H1 (cell line): Measurements from ENCODE around the gene SLIT3. TPM values are rescaled to one million over a fixed set of nuclear protein-coding genes. Genes with fewer than 3 reads are reported as not detected.

Source experiments
- CTCF ChIA-PET: fragments of 300-600 bp; sonication (Branson Sonifier 250); formaldehyde crosslinking; loops from one replicate; lab custom pipeline; 2021; ENCODE audit not compliant: partially characterized antibody; lab: Charles Lee
- POLR2A ChIA-PET: fragments of 300-600 bp; sonication (Branson Sonifier 250); formaldehyde crosslinking; loops from one replicate; lab custom pipeline; 2021; ENCODE audit warnings: inconsistent platforms; ENCODE audit not compliant: partially characterized antibody; lab: Charles Lee
- DNase-seq, 2 experiments: peaks; one replicate each; pipeline versions ENCODE4 v3.0.0 to v3.0.0-alpha.2; 2010 to 2022; ENCODE audit warnings: low spot score in 2 of 2, low read depth in 1 of 2, mixed read lengths in 1 of 2
- FAIRE-seq: peaks from 2 replicates; lab custom pipeline; 2011; peaks lifted over from hg19 to GRCh38; lab: Jason Lieb, UNC
- H2AFZ ChIP-seq: 2 replicates; pipeline ENCODE4 v1.8.1; 2012; ENCODE audit warnings: low read length, inconsistent platforms
- H2AK5ac ChIP-seq: 2 replicates; pipeline ENCODE4 v1.6.1; 2013; ENCODE audit warnings: low read depth, low read length
- H2BK120ac ChIP-seq: replicated peaks from 2 replicates; pipeline ENCODE3; 2013; ENCODE audit warnings: low read depth, low read length, inconsistent platforms
- H2BK12ac ChIP-seq: 2 replicates; pipeline ENCODE4 v1.6.1; 2013; ENCODE audit warnings: low read depth, low read length
- H2BK15ac ChIP-seq: 2 replicates; pipeline ENCODE4 v1.6.1; 2013; ENCODE audit warnings: low read length
- H2BK20ac ChIP-seq: 2 replicates; pipeline ENCODE4 v1.6.1; 2013; ENCODE audit warnings: low read length
- H2BK5ac ChIP-seq: 2 replicates; pipeline ENCODE4 v1.6.1; 2013; ENCODE audit warnings: low read depth, low read length
- H3K14ac ChIP-seq: 2 replicates; pipeline ENCODE4 v1.6.1; 2013; ENCODE audit warnings: inconsistent platforms; ENCODE audit not compliant: insufficient read length
- H3K18ac ChIP-seq: 2 replicates; pipeline ENCODE4 v1.6.1; 2013; ENCODE audit warnings: low read length; ENCODE audit errors: extremely low read depth
- H3K23ac ChIP-seq: 2 replicates; pipeline ENCODE4 v1.6.1; 2013; ENCODE audit warnings: inconsistent platforms; ENCODE audit not compliant: insufficient read length
- H3K23me2 ChIP-seq: 2 replicates; pipeline ENCODE4 v1.6.1; 2013; ENCODE audit warnings: low read depth, low read length
- H3K27ac ChIP-seq: 2 replicates; pipeline ENCODE4 v1.6.1; 2011; ENCODE audit warnings: low read depth, low read length, inconsistent platforms
- H3K27me3 ChIP-seq, 4 experiments: replicated peaks in 1 of 4; 1 replicate in 1 of 4; 2 replicates in 3 of 4; pipeline versions ENCODE4 v1.6.1 to v1.8.1; 2011 to 2013; ENCODE audit warnings: low read length in 3 of 4, mild to moderate bottlenecking in 3 of 4, inconsistent platforms in 2 of 4, mixed read lengths in 2 of 4, moderate library complexity in 1 of 4; ENCODE audit not compliant: control insufficient read depth in 3 of 4, insufficient read depth in 3 of 4; ENCODE audit errors: extremely low read depth in 1 of 4
- H3K36me3 ChIP-seq, 4 experiments: 2 replicates each; pipeline versions ENCODE4 v1.6.1 to v1.8.1; 2011 to 2013; ENCODE audit warnings: mild to moderate bottlenecking in 4 of 4, low read length in 3 of 4, moderate library complexity in 2 of 4, control low read depth in 1 of 4, inconsistent platforms in 1 of 4; ENCODE audit not compliant: insufficient read depth in 4 of 4, control insufficient read depth in 2 of 4
- H3K4ac ChIP-seq: replicated peaks from 2 replicates; pipeline ENCODE3; 2013; ENCODE audit warnings: low read length, low read depth, mixed read lengths, inconsistent platforms; ENCODE audit not compliant: insufficient read length
- H3K4me1 ChIP-seq, 4 experiments: replicated peaks in 1 of 4; 1 replicate in 1 of 4; 2 replicates in 3 of 4; pipeline versions ENCODE4 v1.6.1 to v1.8.1; 2011 to 2013; ENCODE audit warnings: low read length in 3 of 4, inconsistent platforms in 2 of 4, mixed read lengths in 1 of 4; ENCODE audit not compliant: insufficient read depth in 4 of 4, control insufficient read depth in 3 of 4
- H3K4me2 ChIP-seq, 2 experiments: 2 replicates each; pipeline versions ENCODE4 v1.6.1 to v1.8.1; 2011 to 2013; ENCODE audit warnings: low read depth in 2 of 2, low read length in 2 of 2, control low read depth in 1 of 2, inconsistent platforms in 1 of 2, mild to moderate bottlenecking in 1 of 2; ENCODE audit not compliant: insufficient read depth in 1 of 2
- H3K4me3 ChIP-seq, 4 experiments: fragments of 200-600, 300-600 bp in 1 of 4; sonication (generic), shearing (Covaris generic), sonication (Bioruptor Twin) in 1 of 4; 2 replicates each; pipeline versions ENCODE4 v1.5.1 to v1.8.1; 2011 to 2016; ENCODE audit warnings: low read length in 4 of 4, low read depth in 3 of 4, control low read depth in 2 of 4, inconsistent platforms in 2 of 4, mild to moderate bottlenecking in 2 of 4, mixed read lengths in 1 of 4, moderate library complexity in 1 of 4; ENCODE audit not compliant: insufficient read depth in 2 of 4; ENCODE audit errors: extremely low read depth in 1 of 4
- H3K56ac ChIP-seq: replicated peaks from 2 replicates; pipeline ENCODE3; 2013; ENCODE audit warnings: low read depth, mild to moderate bottlenecking, mixed read lengths, low read length, inconsistent platforms; ENCODE audit not compliant: insufficient read length
- H3K79me1 ChIP-seq: 2 replicates; pipeline ENCODE4 v1.6.1; 2013; ENCODE audit warnings: low read depth, low read length, control low read depth
- H3K79me2 ChIP-seq, 2 experiments: 2 replicates each; pipeline versions ENCODE4 v1.6.1 to v1.8.1; 2012 to 2013; ENCODE audit warnings: low read length in 2 of 2, mild to moderate bottlenecking in 2 of 2, inconsistent platforms in 1 of 2; ENCODE audit not compliant: insufficient read depth in 2 of 2, control insufficient read depth in 1 of 2
- H3K9ac ChIP-seq, 4 experiments: replicated peaks in 1 of 4; 1 replicate in 1 of 4; 2 replicates in 3 of 4; pipeline versions ENCODE4 v1.6.1 to v1.8.1; 2011 to 2013; ENCODE audit warnings: low read depth in 3 of 4, low read length in 3 of 4, control low read depth in 2 of 4, mild to moderate bottlenecking in 2 of 4, moderate library complexity in 2 of 4, inconsistent platforms in 1 of 4; ENCODE audit errors: extremely low read depth in 1 of 4
- H3K9me3 ChIP-seq, 2 experiments: 2 replicates each; pipeline versions ENCODE4 v1.6.1 to v1.8.1; 2012 to 2013; ENCODE audit warnings: mild to moderate bottlenecking in 2 of 2, moderate library complexity in 2 of 2, control low read depth in 1 of 2, inconsistent platforms in 1 of 2, low read depth in 1 of 2, low read length in 1 of 2, mixed read lengths in 1 of 2; ENCODE audit not compliant: insufficient read depth in 2 of 2
- H4K20me1 ChIP-seq, 2 experiments: replicated peaks in 1 of 2; 2 replicates each; pipeline versions ENCODE3 to v1.8.1; 2011 to 2013; ENCODE audit warnings: inconsistent platforms in 2 of 2, low read length in 2 of 2, mild to moderate bottlenecking in 1 of 2; ENCODE audit not compliant: insufficient read depth in 2 of 2, control insufficient read depth in 1 of 2
- H4K5ac ChIP-seq: 2 replicates; pipeline ENCODE4 v1.6.1; 2013; ENCODE audit warnings: low read length, low read depth, mixed read lengths, inconsistent platforms; ENCODE audit not compliant: insufficient read length
- H4K8ac ChIP-seq: 2 replicates; pipeline ENCODE4 v1.8.0; 2013; ENCODE audit warnings: mild to moderate bottlenecking, moderate library complexity, low read length, inconsistent platforms; ENCODE audit not compliant: insufficient read depth; ENCODE audit errors: extremely low read depth
- H4K91ac ChIP-seq: replicated peaks from 2 replicates; pipeline ENCODE3; 2013; ENCODE audit warnings: low read length, mixed read lengths, inconsistent platforms; ENCODE audit not compliant: insufficient read length
- CBX8 ChIP-seq: fragments of 300-800, 300-1000 bp; sonication (generic); IDR thresholded peaks from 2 replicates; pipeline ENCODE4 v1.7.1; 2016; ENCODE audit warnings: low read depth, low read length, borderline replicate concordance
- CHD1 ChIP-seq: IDR thresholded peaks from 2 replicates; pipeline ENCODE4 v1.6.1; 2012; ENCODE audit warnings: low read depth, low read length, improper control_type of control experiment
- HDAC2 ChIP-seq, 2 experiments: fragments of 300-600 bp in 1 of 2; sonication (generic) in 1 of 2; IDR thresholded peaks; 2 replicates each; pipeline ENCODE4 v1.6.1; 2011 to 2012; ENCODE audit warnings: low read depth in 2 of 2, low read length in 2 of 2, mild to moderate bottlenecking in 2 of 2, moderate library complexity in 2 of 2, borderline replicate concordance in 1 of 2, inconsistent platforms in 1 of 2
- HDAC6 ChIP-seq: IDR thresholded peaks from one replicate; pipeline ENCODE4 v1.7.1; 2012; ENCODE audit warnings: low read depth, mild to moderate bottlenecking, inconsistent platforms, low read length, moderate library complexity
- POU5F1 ChIP-seq: IDR thresholded peaks from 2 replicates; pipeline ENCODE4 v1.6.1; 2011; ENCODE audit warnings: low read depth, mild to moderate bottlenecking, low read length, moderate library complexity
- YY1 ChIP-seq: IDR thresholded peaks from 2 replicates; pipeline ENCODE4 v1.6.1; 2011; ENCODE audit warnings: low read depth, mild to moderate bottlenecking, low read length
- whole genome bisulfite sequencing, 2 experiments: shearing (Covaris generic) in 1 of 2; methylation state at CpG; one replicate each; pipeline versions ENCODE4 v1.1.6 to v1.1.7; 2013 to 2015; ENCODE audit warnings: low lambda C conversion rate in 2 of 2, mixed read lengths in 2 of 2, inconsistent platforms in 1 of 2, low coverage in 1 of 2, missing lambda C conversion rate in 1 of 2; ENCODE audit not compliant: insufficient replicate concordance in 2 of 2, insufficient coverage in 1 of 2, insufficient read length in 1 of 2; ENCODE audit errors: extremely low coverage in 1 of 2, missing lambda C conversion rate in 1 of 2; 5-methylcytosine and 5-hydroxymethylcytosine counted together
- polyA plus RNA-seq, 7 experiments: library from polyadenylated mRNA; depleted of rRNA in 3 of 7; stranded (reverse) in 5 of 7; unstranded in 2 of 7; fragments of >200 nt in 5 of 7; fragments of 200-250 nt in 2 of 7; gene quantifications; 1 replicate in 5 of 7; 2 replicates in 1 of 7; 4 replicates in 1 of 7; pipeline versions ENCODE4 v1.2.1 to v1.2.3, GENCODE V29; 2011 to 2013; ENCODE audit warnings: missing spikeins in 2 of 7, mixed read lengths in 2 of 7
- total RNA-seq: library from RNA; stranded (reverse); fragmentation: NEBNext Ultra II Directional; extraction: Animal tissue kit (Norgen Biotek cat#: 25700); gene quantifications from 2 replicates; pipeline ENCODE4 v1.2.1, GENCODE V29; 2021
- TF ChIP-seq, protein P1 (sequence below), 3 experiments: IDR thresholded peaks; 1 replicate in 2 of 3; 2 replicates in 1 of 3; pipeline versions ENCODE4 v1.5.1 to v1.6.1; 2011; ENCODE audit warnings: low read length in 3 of 3, mild to moderate bottlenecking in 3 of 3, inconsistent platforms in 2 of 3, low read depth in 1 of 3, moderate library complexity in 1 of 3; ENCODE audit not compliant: insufficient read depth in 1 of 3; ENCODE audit errors: control extremely low read depth in 1 of 3
- TF ChIP-seq, protein P2 (sequence below): IDR thresholded peaks from 2 replicates; pipeline ENCODE4 v1.6.1; 2012; ENCODE audit warnings: inconsistent platforms

The SLIT3 gene
- total and polyA plus RNA-seq, 2 of the 8 experiments (the other 6 are each of a cell fraction or from before 2014, with no cell fraction given), result 1.1 to 1.2 TPM

DNA sequence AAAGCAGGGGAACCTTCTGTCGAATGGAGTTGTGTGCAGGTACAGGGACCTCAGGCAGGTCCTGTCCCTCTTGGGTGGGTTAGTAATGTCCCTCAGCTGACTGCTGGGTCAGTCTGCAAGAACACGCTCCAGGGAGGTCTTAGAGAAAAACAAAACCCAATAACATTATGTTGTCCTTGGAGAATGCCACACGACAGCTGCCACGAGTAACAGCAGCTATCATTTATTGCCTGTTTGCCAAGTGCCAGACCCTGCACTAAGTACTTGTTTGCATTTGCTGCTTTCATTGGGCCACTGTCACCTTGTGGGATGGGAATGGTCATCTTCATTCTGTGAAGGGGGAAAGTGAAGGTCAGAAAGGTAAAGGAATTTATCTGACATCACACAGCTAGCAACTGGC lies 310.3 kb downstream of the SLIT3 start:
- H3K9me3 ChIP-seq, result no peaks in the 10 kb centered on the region
- H2BK120ac ChIP-seq, result no peak overlapping the region
- H4K8ac ChIP-seq, result no peak overlapping the region
- no peak overlapping the region for H3K23ac ChIP-seq
- H3K27ac ChIP-seq, result no peak overlapping the region
- DNase-seq, result no peak
- H3K9ac ChIP-seq, result no peak overlapping the region
- H3K23me2 ChIP-seq, result no peaks in the 10 kb centered on the region
- H3K79me1 ChIP-seq, result no peaks in the 10 kb centered on the region
- no peaks in the 10 kb centered on the region for H3K27me3 ChIP-seq
- no peak overlapping the region for H3K4me3 ChIP-seq
- H3K36me3 ChIP-seq, result no peaks in the 10 kb centered on the region
- no peak overlapping the region; the same call in 1 of the 2 replicates for H2AK5ac ChIP-seq
- WGBS, 2 experiments, result 89% methylated on average over 4 of the region's 4 CpGs; no CpG with 5 or more reads in 1 of the 2 experiments
- no peak for TF ChIP-seq POU5F1
- TF ChIP-seq, protein P1, sequence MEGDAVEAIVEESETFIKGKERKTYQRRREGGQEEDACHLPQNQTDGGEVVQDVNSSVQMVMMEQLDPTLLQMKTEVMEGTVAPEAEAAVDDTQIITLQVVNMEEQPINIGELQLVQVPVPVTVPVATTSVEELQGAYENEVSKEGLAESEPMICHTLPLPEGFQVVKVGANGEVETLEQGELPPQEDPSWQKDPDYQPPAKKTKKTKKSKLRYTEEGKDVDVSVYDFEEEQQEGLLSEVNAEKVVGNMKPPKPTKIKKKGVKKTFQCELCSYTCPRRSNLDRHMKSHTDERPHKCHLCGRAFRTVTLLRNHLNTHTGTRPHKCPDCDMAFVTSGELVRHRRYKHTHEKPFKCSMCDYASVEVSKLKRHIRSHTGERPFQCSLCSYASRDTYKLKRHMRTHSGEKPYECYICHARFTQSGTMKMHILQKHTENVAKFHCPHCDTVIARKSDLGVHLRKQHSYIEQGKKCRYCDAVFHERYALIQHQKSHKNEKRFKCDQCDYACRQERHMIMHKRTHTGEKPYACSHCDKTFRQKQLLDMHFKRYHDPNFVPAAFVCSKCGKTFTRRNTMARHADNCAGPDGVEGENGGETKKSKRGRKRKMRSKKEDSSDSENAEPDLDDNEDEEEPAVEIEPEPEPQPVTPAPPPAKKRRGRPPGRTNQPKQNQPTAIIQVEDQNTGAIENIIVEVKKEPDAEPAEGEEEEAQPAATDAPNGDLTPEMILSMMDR (IDR thresholded peaks at IDR 0.05; ENCODE audit: control extremely low read depth in 1 of 3, insufficient read depth in 1 of 3, low read depth in 1 of 3, low read length in 3 of 3), result no peak
- TF ChIP-seq YY1, result no peak
- no peak for TF ChIP-seq CBX8
- no peak for TF ChIP-seq HDAC6
- TF ChIP-seq HDAC2 (IDR thresholded peaks at IDR 0.05; ENCODE audit: borderline replicate concordance in 1 of 2, low read depth in 2 of 2, low read length in 2 of 2), result no peak
- TF ChIP-seq CHD1, result no peak
- TF ChIP-seq, protein P2, sequence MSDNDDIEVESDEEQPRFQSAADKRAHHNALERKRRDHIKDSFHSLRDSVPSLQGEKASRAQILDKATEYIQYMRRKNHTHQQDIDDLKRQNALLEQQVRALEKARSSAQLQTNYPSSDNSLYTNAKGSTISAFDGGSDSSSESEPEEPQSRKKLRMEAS, result no peak
- no peaks in the 10 kb centered on the region for H3K79me2 ChIP-seq
- no peak overlapping the region for H3K56ac ChIP-seq
- FAIRE-seq, result no peak
- no peak overlapping the region for H4K5ac ChIP-seq
- H2BK12ac ChIP-seq, result no peak overlapping the region
- H2BK5ac ChIP-seq, result no peak overlapping the region
- no peak overlapping the region for H2BK20ac ChIP-seq
- no peak overlapping the region for H4K91ac ChIP-seq
- no peak overlapping the region for H2BK15ac ChIP-seq
- ChIA-PET POLR2A (no interaction called here), CTCF (interaction anchor here (0.7 to 8.1 kb wide), 14 partner anchors 12 to 590 kb away, joined by 3 to 69 read pairs (median 4); no protein-coding TSS in a partner anchor)
- H3K14ac ChIP-seq, result no peak overlapping the region
- no peak overlapping the region for H3K4ac ChIP-seq
- peaks cover 0 to 12% (median 5%) of the 10 kb centered on the region in 4 experiments; a peak in 4 of 7 replicates for H3K4me1 ChIP-seq
- no peak overlapping the region for H3K4me2 ChIP-seq
- no peak overlapping the region for H2AFZ ChIP-seq
- H3K18ac ChIP-seq, result no peak overlapping the region
- H4K20me1 ChIP-seq, result no peaks in the 10 kb centered on the region
